T-helper 17 cell (primary cell): Measurements from ENCODE around the gene IGDCC3. TPM values are rescaled to one million over a fixed set of nuclear protein-coding genes. Genes with fewer than 3 reads are reported as not detected.
"Not testable (repeated sequence)": the region's sequence is repeated elsewhere in the genome, so short reads cannot be mapped to it uniquely, and the experiment has no call there.

Experiments
- ATAC-seq: fragments of 150-1000 bp; cut with Tn5 transposase; 2 replicates; pipeline ENCODE4 v1.10.0; 2021; ENCODE audit warnings: mild to moderate bottlenecking, moderate library complexity
- DNase-seq, 3 donors: peaks; one replicate each; pipeline versions ENCODE4 v3.0.0 to v3.0.0-alpha.2; 2020 to 2021
- H3K9me3 ChIP-seq: one replicate; pipeline ENCODE4 v1.7.0; 2013; ENCODE audit warnings: low read length, mild to moderate bottlenecking; ENCODE audit not compliant: control insufficient read depth, poor library complexity, severe bottlenecking
- H3K27ac Mint-ChIP-seq: one replicate; pipeline ENCODE4 v1.8.0; 2022; ENCODE audit warnings: mild to moderate bottlenecking, moderate library complexity, mixed read lengths
- H3K27me3 Mint-ChIP-seq: one replicate; pipeline ENCODE4 v1.8.0; 2022; ENCODE audit warnings: mixed read lengths
- H3K36me3 Mint-ChIP-seq: one replicate; pipeline ENCODE4 v1.8.0; 2022; ENCODE audit warnings: low read depth, mixed read lengths
- H3K4me1 Mint-ChIP-seq: one replicate; pipeline ENCODE4 v1.8.0; 2022; ENCODE audit warnings: mild to moderate bottlenecking, mixed read lengths
- H3K4me3 Mint-ChIP-seq: one replicate; pipeline ENCODE4 v1.8.0; 2022; ENCODE audit warnings: mild to moderate bottlenecking, moderate library complexity, mixed read lengths
- total RNA-seq, 4 donors: library from RNA in 2 of 4; stranded (reverse) in 2 of 4; gene quantifications; one replicate each; pipeline ENCODE4 v1.2.3 and lab custom pipeline; 2022 to 2026

Gene IGDCC3
- total RNA-seq, 2 donors from 2014 or later, result not detected

DNA sequence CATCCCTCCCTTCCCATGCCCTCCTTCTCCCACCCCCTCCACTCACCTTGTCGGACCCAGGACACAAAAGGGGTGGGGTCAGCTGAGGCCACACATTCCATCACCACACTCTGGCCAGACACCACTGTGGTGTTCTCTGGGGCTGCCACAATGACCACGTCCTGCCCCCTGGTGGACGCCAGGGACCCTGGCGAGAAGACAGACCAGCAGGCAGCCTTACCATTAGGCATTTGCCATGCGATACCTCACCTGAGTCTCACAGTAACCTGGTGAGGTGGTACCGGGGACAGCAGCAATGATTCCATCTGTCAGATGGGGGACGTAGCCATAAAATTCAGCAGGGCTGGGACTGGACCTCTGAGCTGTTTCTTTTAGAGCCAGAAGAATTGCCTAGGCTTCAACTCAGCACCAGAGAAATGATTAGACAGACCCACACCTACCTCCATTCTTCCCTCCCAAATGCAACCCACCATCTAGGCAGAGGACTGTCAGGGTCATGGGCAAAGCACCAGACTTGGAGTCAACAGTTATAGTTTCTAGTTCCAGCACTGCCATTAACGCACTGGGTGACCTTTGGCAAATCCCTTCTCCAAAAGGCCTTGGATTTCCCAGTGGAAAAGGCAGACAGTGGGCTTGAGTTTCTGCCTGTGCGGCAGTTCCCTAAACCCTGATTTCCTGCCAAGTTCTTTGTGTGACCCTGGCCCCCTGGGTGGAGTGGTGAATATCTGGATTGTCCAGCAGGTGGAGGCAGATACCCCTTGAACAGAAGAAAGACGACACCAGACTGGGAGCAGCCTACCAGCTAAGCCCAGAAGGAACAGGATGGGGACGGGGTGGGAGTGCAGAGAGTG, 23.2 kb upstream of the IGDCC3 start:
- Mint-ChIP-seq H3K4me3 (no peak overlapping the region), H3K27me3 (peaks cover 70% of the 10 kb centered on the region), H3K36me3 (peaks cover 4% of the 10 kb centered on the region), H3K4me1 (peaks cover 8% of the 10 kb centered on the region), H3K27ac (no peak overlapping the region)
- peak; percentile 61 for ATAC-seq
- DNase-seq, result peak in 2 of 3 donors; percentile 22 to 26
- H3K9me3 ChIP-seq, result no peaks in the 10 kb centered on the region

DNA sequence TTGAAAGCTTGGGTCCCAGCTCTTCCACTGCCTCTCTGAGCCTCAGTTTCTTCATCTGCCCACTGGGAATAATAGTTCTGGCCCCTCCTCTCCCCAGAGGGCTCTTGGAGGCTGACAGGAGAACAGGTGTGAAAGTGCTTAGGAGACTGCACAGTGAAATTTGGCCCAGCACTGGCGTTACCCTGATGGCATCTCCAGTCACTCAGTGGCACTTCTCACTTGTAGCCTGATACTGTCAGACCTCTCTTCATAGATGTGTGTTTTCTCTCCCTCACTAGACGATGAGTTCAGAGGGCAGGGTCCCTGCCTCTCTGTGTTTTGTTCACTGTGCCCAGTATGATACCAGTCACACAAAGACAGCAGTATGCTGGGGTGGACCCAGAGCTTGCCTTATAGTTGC, 22.2 kb upstream of the IGDCC3 start:
- Mint-ChIP-seq H3K27me3 (peaks cover 74% of the 10 kb centered on the region), H3K4me1 (peaks cover 8% of the 10 kb centered on the region), H3K4me3 (no peak overlapping the region), H3K36me3 (peaks cover 4% of the 10 kb centered on the region), H3K27ac (no peak overlapping the region)
- DNase-seq (no peak), ATAC-seq (no peak)
- no peaks in the 10 kb centered on the region for H3K9me3 ChIP-seq

DNA sequence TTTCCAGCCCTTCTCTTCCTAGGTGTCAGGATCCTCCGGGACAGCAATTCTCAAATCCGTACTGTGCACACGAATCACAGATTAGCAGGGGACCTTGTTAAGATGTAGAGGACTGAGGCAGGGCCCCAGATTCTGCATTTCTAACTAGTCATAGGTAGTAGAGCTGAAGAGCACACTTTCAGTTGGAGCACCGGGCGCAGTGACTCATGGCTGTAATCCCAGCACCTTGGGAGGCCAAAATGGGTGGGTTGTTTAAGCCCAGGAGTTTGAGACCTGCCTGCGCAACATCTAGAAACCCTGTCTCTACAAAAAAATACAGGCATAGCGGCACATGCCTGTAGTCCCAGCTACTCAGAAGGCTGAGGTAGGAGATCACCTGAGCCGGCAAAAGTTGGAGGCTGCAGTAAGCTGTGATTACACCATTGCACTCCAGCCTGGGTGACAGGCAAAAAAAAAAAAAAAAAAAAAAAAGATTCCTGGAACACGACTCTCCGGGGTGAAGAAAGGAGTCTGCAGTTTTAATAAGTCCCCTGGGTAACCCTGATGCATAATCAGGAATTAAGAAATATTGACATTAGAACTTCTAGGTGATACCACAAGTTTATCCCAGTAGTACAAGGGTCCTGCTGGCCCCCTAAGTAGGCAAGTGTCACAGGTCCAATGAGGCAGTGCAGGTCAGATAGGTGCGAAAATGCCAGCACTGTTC, 21.4 kb upstream of the IGDCC3 start:
- no peak overlapping the region for H3K27ac Mint-ChIP-seq
- H3K4me3 Mint-ChIP-seq, result no peak overlapping the region
- peaks cover 4% of the 10 kb centered on the region for H3K36me3 Mint-ChIP-seq
- peaks cover 10% of the 10 kb centered on the region for H3K4me1 Mint-ChIP-seq
- ATAC-seq (no peak), DNase-seq (no peak)
- H3K9me3 ChIP-seq, result no peaks in the 10 kb centered on the region
- H3K27me3 Mint-ChIP-seq, result peaks cover 75% of the 10 kb centered on the region

DNA sequence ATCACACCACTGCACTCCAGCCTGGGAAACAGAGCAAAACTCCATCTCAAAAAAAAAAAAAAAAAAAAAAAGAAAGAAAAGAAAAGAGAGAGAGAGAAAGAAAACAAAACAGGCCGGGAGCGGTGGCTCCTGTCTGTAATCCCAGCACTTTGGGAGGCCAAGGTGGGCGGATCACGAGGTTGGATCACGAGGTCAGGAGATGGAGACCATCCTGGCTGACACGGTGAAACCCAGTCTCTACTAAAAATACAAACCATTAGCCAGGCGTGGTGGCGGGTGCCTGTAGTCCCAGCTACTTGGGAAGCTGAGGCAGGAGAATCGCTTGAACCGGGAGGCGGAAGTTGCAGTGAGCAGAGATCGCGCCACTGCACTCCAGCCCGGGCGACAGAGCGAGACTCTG, 20.7 kb upstream of the IGDCC3 start:
- H3K27me3 Mint-ChIP-seq, result peaks cover 75% of the 10 kb centered on the region
- H3K9me3 ChIP-seq, H3K4me3 Mint-ChIP-seq, DNase-seq, H3K4me1 Mint-ChIP-seq, H3K27ac Mint-ChIP-seq, ATAC-seq, H3K36me3 Mint-ChIP-seq: not testable (repeated sequence)

DNA sequence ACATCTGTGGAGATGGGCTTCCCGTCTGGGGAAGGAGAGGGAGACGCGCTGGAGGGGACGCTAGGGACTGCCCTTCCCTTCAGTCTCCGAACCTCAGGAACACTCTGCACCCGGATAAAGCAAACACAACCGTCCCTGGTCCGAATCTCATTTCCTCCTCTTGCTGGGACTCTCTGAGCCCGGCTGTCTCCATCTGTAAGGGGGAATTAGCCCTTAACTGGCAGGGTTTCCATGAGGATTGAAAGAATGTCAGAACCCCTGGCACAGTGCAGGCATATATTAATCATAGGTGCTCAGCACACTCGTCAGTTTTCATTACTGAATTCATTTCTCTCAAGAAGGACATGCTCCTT, 19.1 kb upstream of the IGDCC3 start:
- Mint-ChIP-seq H3K36me3 (peaks cover 4% of the 10 kb centered on the region), H3K4me3 (no peak overlapping the region), H3K27me3 (peaks cover 89% of the 10 kb centered on the region), H3K4me1 (peaks cover 10% of the 10 kb centered on the region), H3K27ac (no peak overlapping the region)
- no peak for ATAC-seq
- DNase-seq, result no peak
- H3K9me3 ChIP-seq, result no peaks in the 10 kb centered on the region

DNA sequence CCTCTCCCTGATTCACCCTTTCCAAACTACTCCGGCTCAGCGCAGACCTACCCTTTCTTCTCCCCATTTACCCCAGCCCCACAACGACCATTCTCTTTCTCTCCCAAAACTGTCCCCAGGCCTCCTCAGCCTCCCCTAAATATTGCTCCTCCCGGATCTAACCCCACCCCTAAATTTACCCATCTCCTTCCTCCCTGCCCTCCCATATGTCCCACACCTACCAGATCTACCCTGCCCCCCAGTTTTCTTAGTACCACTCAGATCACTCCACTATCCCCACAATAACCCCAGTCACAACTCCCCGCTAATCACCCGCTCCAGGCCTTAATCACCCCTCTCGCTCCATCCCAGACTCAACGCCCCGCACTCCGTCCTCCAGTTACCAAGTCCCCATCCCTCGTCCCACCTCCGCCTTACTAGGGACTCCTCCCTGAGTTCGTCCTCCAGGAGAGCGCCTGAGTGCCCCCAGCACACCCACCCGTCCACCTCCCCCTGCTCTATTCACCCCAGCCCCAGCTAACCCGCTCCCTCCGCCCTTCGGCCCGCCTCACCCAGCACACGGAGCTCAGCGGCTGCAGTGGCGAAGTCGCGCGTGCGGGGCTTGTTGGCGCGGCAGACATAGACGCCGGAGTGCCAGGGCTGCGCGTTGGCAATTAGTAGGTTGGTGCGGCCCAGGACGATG, 18.6 kb upstream of the IGDCC3 start:
- H3K36me3 Mint-ChIP-seq, result peaks cover 4% of the 10 kb centered on the region
- no peak overlapping the region for H3K4me3 Mint-ChIP-seq
- ATAC-seq, result no peak
- H3K9me3 ChIP-seq, result no peaks in the 10 kb centered on the region
- no peak overlapping the region for H3K27ac Mint-ChIP-seq
- H3K27me3 Mint-ChIP-seq, result peaks cover 88% of the 10 kb centered on the region
- DNase-seq, result no peak
- peaks cover 10% of the 10 kb centered on the region for H3K4me1 Mint-ChIP-seq

DNA sequence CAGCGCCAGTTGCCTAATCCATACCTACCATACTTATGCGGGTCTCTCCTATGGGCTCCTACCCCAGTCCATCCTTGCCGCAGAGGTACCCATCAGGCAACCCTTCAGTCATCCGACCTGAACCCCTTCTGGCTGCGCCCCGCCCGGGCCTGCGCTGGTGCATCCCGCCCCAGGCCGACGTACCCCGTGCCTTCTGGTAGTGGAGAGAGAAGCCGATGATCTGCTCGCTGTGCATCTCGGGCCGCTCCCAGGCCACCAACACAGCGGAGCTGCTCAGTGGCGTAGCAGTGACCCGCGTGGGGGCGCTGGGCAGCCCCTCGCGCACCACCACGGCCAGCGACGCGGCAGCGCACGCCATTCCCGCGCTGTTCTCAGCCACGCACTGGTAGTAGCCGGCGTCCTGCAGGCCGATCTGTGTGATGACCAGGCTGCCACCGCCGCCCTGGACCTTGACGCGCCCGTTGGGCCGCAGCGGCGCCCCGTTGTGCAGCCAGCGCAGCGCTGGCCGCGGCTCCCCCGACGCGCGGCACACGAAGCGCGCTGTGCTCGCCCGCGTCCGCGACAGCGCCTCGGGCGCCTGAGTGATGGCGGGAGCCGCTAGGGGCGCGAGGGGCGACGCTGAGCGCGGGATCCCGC, 17.9 kb upstream of the IGDCC3 start:
- Mint-ChIP-seq H3K4me3 (no peak overlapping the region), H3K36me3 (peaks cover 4% of the 10 kb centered on the region), H3K27me3 (peaks cover 81% of the 10 kb centered on the region), H3K27ac (no peak overlapping the region), H3K4me1 (peaks cover 8% of the 10 kb centered on the region)
- DNase-seq, result no peak
- no peaks in the 10 kb centered on the region for H3K9me3 ChIP-seq
- no peak for ATAC-seq

DNA sequence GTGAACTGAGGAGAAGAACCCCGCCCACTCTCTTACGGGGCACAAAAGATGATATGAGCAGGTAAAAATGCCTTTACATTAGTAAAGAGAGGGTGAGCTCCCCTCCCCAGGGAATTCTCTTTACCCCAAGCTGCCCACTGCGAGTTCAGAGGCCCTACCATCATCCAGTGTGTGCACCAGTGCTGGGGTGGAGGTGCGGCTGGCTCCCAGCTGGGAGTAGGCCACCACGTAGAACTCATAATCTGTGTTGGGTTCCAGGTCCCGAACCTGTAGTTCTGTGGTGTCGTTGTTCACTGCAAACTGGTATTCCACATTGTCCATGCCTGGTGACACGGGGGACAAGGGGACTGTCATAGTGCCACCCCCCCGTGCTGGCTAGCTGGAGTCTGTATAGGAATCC, 17.1 kb upstream of the IGDCC3 start:
- H3K9me3 ChIP-seq, result no peaks in the 10 kb centered on the region
- Mint-ChIP-seq H3K4me1 (peaks cover 7% of the 10 kb centered on the region), H3K27me3 (peaks cover 78% of the 10 kb centered on the region), H3K36me3 (peaks cover 5% of the 10 kb centered on the region), H3K4me3 (no peak overlapping the region), H3K27ac (no peak overlapping the region)
- DNase-seq (no peak), ATAC-seq (no peak)

DNA sequence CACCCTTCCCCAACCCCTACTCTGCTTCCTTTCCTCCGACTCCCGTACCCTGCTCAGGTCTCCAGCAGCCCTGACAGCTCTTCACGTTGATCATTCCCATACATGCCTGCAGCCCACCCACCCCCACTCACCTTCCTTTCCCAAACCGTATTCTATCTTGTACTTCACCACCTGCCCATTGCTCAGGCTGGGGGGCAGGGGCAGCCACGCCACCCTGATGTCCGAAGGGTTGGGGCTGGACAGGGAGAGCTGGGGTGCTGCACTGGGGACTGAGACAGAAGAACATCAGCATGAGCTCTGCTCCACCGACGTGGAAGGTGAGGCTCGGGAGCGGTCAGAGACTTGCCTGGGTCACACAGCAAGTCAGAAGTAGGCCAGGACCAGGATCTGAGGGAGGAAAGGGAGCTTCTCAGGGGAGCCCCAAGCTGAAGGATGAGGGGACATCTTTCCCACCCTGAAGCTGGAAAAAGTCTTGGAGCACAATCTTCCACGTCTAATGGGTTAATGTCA, 16.5 kb upstream of the IGDCC3 start:
- H3K4me1 Mint-ChIP-seq, result peaks cover 7% of the 10 kb centered on the region
- peaks cover 5% of the 10 kb centered on the region for H3K36me3 Mint-ChIP-seq
- peaks cover 78% of the 10 kb centered on the region for H3K27me3 Mint-ChIP-seq
- no peak for DNase-seq
- no peak overlapping the region for H3K27ac Mint-ChIP-seq
- no peak for ATAC-seq
- no peaks in the 10 kb centered on the region for H3K9me3 ChIP-seq
- H3K4me3 Mint-ChIP-seq, result no peak overlapping the region

DNA sequence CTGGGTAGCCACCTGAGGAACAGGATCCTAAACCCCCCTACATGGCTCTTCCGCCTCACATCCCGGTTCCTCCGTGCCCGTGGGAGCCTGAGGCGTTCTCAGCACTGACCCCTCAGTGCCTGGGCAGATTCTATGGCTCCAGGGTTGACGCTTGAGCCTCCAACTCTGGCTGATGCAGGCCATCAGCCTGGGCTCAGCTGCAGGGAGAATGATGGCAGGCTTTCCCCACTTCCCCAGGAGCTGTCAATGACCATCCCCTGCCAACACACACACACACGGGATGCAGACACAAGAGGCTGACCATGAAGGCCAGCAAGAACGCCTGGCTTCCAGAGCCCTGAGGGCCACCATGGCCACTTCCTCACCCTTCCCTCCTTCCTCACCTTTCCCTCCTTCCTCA, 15.8 kb upstream of the IGDCC3 start:
- H3K27ac Mint-ChIP-seq, result no peak overlapping the region
- H3K4me3 Mint-ChIP-seq, result no peak overlapping the region
- no peaks in the 10 kb centered on the region for H3K9me3 ChIP-seq
- peaks cover 5% of the 10 kb centered on the region for H3K36me3 Mint-ChIP-seq
- ATAC-seq, result no peak
- no peak for DNase-seq
- peaks cover 71% of the 10 kb centered on the region for H3K27me3 Mint-ChIP-seq
- H3K4me1 Mint-ChIP-seq, result peaks cover 7% of the 10 kb centered on the region

DNA sequence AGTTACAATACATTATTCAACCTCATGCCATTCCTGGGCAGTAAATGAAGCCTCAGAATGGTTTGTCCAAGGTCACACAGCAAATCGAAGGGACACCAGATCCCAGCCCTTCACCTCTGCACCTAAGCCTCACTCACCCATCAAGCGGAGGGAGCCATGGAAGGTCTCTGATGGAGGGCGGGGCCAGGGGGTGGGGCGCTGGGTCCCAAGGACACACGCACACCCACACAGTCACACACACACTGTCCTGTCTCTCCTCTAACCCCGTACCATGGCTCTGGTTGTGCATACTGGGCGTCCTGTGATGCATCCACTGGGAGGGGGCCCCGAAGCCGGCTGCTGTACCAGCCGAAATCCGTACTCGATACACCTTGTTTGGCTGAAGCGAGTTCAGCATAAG, 15.3 kb upstream of the IGDCC3 start:
- peaks cover 7% of the 10 kb centered on the region for H3K4me1 Mint-ChIP-seq
- no peak overlapping the region for H3K4me3 Mint-ChIP-seq
- no peak for DNase-seq
- peaks cover 5% of the 10 kb centered on the region for H3K36me3 Mint-ChIP-seq
- H3K27ac Mint-ChIP-seq, result no peak overlapping the region
- no peaks in the 10 kb centered on the region for H3K9me3 ChIP-seq
- H3K27me3 Mint-ChIP-seq, result peaks cover 68% of the 10 kb centered on the region
- ATAC-seq, result no peak

DNA sequence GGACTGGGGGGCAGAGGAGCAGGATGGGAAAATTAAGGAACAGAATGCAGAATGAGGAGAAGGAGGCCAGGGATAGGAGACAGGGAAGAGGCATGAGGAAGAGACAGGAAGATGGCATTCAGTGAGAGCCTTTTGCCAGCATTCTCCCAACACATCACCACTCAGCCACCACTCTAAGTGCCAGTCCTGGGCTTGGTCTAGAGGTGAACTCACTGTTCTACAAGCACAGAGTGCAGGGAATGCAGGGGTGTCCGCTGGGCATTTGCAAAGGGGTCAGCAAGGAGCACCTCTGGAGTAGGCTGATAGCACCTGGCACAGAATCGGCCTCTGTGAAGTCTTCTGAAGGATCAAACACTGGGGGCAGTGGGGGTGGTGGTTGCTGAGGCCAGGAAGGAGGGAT, 14.6 kb upstream of the IGDCC3 start:
- H3K9me3 ChIP-seq, result no peaks in the 10 kb centered on the region
- H3K4me3 Mint-ChIP-seq, result no peak overlapping the region
- peaks cover 7% of the 10 kb centered on the region for H3K4me1 Mint-ChIP-seq
- H3K27ac Mint-ChIP-seq, result no peak overlapping the region
- H3K27me3 Mint-ChIP-seq, result peaks cover 61% of the 10 kb centered on the region
- DNase-seq (no peak), ATAC-seq (no peak)
- peaks cover 5% of the 10 kb centered on the region for H3K36me3 Mint-ChIP-seq

DNA sequence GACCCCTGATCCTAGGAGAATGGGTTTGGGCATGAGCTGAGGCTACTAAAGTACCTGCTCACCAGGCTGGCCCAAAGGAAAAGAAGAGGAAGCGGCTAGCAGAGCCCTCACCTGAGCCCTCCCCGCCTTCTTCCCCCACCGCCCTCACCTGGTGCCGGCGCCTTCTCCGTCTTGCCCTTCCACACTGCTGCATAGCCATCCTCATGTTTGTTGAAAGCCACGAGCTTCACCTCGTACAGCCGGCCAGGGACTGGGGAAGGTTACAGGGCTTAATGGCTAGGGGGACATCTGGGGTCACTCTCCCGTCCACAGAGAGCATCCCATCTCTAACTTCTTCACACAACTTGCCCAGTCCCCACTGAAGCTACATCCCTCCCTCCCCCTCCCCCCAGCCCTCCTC, 13.9 kb upstream of the IGDCC3 start:
- ATAC-seq (no peak), DNase-seq (no peak)
- Mint-ChIP-seq H3K4me3 (no peak overlapping the region), H3K36me3 (peaks cover 5% of the 10 kb centered on the region), H3K4me1 (peaks cover 7% of the 10 kb centered on the region), H3K27ac (no peak overlapping the region), H3K27me3 (peaks cover 54% of the 10 kb centered on the region)
- no peaks in the 10 kb centered on the region for H3K9me3 ChIP-seq
